ENCODE results near the gene HMGCS2.

DNA sequence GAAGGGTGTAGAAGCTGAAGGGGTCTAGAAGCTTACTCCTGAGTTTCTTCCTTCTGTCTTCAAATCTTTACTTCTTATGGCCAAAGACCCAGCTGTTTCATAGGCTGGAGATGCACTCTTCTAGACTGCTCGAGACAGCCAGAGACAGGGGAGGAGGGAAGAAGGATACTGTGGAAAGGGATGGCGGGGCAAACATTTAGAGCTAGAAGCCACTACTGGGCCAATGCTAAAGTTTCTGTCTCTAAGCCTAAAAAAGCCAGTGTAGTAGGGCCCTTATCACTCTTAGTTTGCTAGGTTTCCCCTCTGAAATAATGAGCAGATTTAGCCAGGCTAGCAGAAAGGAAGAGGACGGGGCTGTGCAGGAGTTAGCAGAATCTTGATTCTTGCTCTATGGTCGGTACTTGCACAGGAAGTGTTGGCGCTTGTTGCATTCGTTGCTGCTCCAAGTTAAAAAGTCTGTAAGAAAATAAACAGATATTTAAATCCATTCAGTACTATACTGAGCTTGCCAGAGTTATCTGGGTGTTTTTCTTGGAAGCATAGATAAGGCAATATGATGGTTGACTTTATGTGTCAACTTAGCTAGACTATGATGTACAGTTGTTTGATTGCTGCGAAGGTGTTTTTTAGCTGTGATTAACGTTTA is 25.6 kb upstream of the HMGCS2 start:
- no peak for TF ChIP-seq POLR2AphosphoS5 (IDR thresholded peaks at IDR 0.05; ENCODE audit: borderline replicate concordance, low read depth, low read length)
- no peak for TF ChIP-seq EZH2 (IDR thresholded peaks at IDR 0.05)
- no peak for TF ChIP-seq FOXP2 (optimal IDR thresholded peaks at IDR 0.05; ENCODE audit: control extremely low read depth, extremely low read length, insufficient read depth)

Data from SK-N-MC (cell line).